Heart left ventricle (tissue), 13 donors: ENCODE data around the gene RSRP1.

Experiments used
- CTCF ChIP-seq, 12 donors: fragments of 200-600 bp; sonication (generic) in 4 of 12; IDR thresholded peaks; one replicate each; pipeline versions ENCODE4 v1.5.0 to v1.8.0; 2018 to 2022; ENCODE audit warnings: antibody characterized with exemption in 12 of 12, mild to moderate bottlenecking in 5 of 12
- POLR2A ChIP-seq, 2 donors: fragments of 450-650 bp; IDR thresholded peaks; one replicate each; pipeline ENCODE4 v1.6.1; 2017; ENCODE audit warnings: antibody characterized with exemption in 2 of 2, mild to moderate bottlenecking in 2 of 2, moderate library complexity in 2 of 2
- donor health status: ischemic (EF 13 %, LVEDD 7.1; RV severe dilation, severe dysfunction).
- donor health status: DM: no; HTN: yes; CAD: no.
- donor health status: DM: no; HTN: no; CAD: no.
- donor health status: ischemic (EF 25% LVEDD 6.9; RV normal size, moderate dysfunction).
- donor health status: ischemic (EF 25% LVEDD 5.7; RV mildly dilated, moderate dysfunction).
- donor health status: ischemic (EF 35%, LVEDD 5.7; RV mildly dilated, moderate dysfunction).
- donor health status: nonischemic (EF 11% LVEDD 7.7; RV severe dilation, severe dysfunction).
- donor health status: DM: yes; HTN: yes; CAD: no.
- donor health status: PGD.
- donor health status: ischemic (EF 29% LVEDD 5.4; RV normal size, mild dysfunction).
- donor health status: nonischemic (EF 23%, LVEDD 6.1; RV moderate dilation, normal function).

DNA sequence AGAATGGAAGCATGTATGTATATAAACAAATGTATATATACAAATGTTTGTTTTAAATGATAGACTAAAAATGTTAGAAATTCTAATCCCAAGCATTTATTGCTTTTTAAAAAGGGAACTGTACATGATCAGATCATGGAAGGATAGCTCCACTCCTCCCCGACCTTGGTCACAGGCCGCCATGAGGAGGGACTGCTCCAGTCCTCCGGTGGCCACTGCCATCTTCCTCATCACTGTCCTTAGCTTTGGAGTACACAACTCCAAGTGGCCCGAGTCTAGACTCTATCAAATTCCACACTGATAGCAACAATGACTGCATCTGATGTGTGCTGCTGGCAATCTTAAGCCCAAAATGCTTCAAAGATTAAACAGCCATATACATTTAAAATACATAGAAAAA lies 24.6 kb downstream of the RSRP1 start:
- TF ChIP-seq POLR2A (IDR thresholded peaks at IDR 0.05), result no peak
- TF ChIP-seq CTCF (IDR thresholded peaks at IDR 0.05), result no peak
